WERI-Rb-1 (cell line): Measurements from ENCODE around the gene CCDC18.
A peak's percentile ranks its signal among the peaks of the same experiment; 100 is the strongest.

ENCODE experiments used
- DNase-seq: peaks from one replicate; pipeline ENCODE4 v3.0.0-alpha.2; 2020
- H3K27ac ChIP-seq: fragments of 250-450 bp; sonication (Bioruptor Pico); 2 replicates; pipeline ENCODE4 v1.5.1; 2020; ENCODE audit warnings: mild to moderate bottlenecking, moderate library complexity
- H3K27me3 ChIP-seq: fragments of 250-450 bp; sonication (Bioruptor Pico); 2 replicates; pipeline ENCODE4 v1.5.1; 2021; ENCODE audit warnings: mild to moderate bottlenecking, low read depth, moderate library complexity; ENCODE audit not compliant: insufficient read depth, severe bottlenecking
- H3K36me3 ChIP-seq: fragments of 250-450 bp; sonication (Bioruptor Pico); 2 replicates; pipeline ENCODE4 v1.5.1; 2020; ENCODE audit warnings: mild to moderate bottlenecking, moderate library complexity
- H3K4me3 ChIP-seq: 2 replicates; pipeline ENCODE4 v1.5.1; 2011; ENCODE audit warnings: low read depth, mild to moderate bottlenecking, control low read depth, low read length
- H3K9me3 ChIP-seq: fragments of 250-450 bp; sonication (Bioruptor Pico); 2 replicates; pipeline ENCODE4 v1.5.1; 2021; ENCODE audit warnings: mild to moderate bottlenecking, moderate library complexity; ENCODE audit not compliant: severe bottlenecking
- TF ChIP-seq, protein P1 (sequence below): IDR thresholded peaks from 2 replicates; pipeline ENCODE4 v1.5.1; 2011; ENCODE audit warnings: low read depth, mild to moderate bottlenecking, control low read depth, inconsistent platforms, low read length

Gene CCDC18, protein sequence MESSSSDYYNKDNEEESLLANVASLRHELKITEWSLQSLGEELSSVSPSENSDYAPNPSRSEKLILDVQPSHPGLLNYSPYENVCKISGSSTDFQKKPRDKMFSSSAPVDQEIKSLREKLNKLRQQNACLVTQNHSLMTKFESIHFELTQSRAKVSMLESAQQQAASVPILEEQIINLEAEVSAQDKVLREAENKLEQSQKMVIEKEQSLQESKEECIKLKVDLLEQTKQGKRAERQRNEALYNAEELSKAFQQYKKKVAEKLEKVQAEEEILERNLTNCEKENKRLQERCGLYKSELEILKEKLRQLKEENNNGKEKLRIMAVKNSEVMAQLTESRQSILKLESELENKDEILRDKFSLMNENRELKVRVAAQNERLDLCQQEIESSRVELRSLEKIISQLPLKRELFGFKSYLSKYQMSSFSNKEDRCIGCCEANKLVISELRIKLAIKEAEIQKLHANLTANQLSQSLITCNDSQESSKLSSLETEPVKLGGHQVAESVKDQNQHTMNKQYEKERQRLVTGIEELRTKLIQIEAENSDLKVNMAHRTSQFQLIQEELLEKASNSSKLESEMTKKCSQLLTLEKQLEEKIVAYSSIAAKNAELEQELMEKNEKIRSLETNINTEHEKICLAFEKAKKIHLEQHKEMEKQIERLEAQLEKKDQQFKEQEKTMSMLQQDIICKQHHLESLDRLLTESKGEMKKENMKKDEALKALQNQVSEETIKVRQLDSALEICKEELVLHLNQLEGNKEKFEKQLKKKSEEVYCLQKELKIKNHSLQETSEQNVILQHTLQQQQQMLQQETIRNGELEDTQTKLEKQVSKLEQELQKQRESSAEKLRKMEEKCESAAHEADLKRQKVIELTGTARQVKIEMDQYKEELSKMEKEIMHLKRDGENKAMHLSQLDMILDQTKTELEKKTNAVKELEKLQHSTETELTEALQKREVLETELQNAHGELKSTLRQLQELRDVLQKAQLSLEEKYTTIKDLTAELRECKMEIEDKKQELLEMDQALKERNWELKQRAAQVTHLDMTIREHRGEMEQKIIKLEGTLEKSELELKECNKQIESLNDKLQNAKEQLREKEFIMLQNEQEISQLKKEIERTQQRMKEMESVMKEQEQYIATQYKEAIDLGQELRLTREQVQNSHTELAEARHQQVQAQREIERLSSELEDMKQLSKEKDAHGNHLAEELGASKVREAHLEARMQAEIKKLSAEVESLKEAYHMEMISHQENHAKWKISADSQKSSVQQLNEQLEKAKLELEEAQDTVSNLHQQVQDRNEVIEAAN (N-terminal part only)

DNA sequence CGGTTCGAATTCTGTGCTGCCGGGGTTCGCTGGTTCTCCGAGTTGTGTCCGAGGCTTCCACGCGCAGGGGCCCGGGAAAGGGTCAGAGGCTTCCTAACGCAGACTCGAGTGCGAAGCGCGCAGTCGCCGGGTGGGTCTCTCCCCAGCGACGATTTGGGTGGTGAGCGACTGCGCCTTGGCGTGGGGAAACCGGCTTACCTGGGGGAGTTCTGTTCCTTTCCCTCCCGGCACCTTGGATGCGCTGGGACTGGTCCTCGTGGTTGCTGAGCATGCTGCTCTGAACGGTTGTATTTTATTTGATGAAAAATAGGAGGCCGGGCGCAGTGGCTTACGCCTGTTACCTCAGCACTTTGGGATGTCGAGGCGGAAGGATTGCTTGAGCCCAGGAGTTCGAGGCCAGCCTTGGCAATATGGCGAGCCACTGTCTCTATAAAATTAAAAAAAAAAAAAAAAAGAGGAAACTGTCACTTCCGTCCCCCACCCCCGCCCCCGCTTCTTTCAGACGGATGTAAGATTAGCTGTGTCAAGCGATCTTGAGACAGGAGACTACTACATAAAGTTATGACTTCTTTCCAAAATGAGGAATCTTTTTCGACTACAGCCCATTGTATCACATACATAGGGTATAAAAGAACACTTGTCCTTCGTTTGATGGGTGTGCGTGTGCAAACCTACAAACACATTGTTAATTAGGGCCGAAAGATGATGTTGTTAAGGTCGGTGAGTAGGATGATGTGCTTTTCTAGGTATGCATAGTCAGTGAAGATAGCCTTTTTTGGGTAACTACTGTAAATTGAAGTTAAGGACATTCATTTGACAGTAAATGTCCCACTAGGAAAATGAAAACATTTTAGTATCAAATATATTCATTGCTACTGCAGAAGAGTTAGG lies at the start of gene CCDC18:
Gene CCDC18, plus strand, starts transcription at position 2 of the 891 bp plus-strand sequence. CDS start 2,638 bp downstream, outside the sequence.
- Histone ChIP-seq H3K27ac (peak within 1 kb of the TSS; percentile 93), H3K36me3 (no peaks in the 10 kb centered on the region; the same call in none of the 2 replicates), H3K4me3 (peak within 1 kb of the TSS; percentile 61), H3K9me3 (no peaks in the 10 kb centered on the region), H3K27me3 (no peaks in the 10 kb centered on the region)
- TF ChIP-seq, protein P1, sequence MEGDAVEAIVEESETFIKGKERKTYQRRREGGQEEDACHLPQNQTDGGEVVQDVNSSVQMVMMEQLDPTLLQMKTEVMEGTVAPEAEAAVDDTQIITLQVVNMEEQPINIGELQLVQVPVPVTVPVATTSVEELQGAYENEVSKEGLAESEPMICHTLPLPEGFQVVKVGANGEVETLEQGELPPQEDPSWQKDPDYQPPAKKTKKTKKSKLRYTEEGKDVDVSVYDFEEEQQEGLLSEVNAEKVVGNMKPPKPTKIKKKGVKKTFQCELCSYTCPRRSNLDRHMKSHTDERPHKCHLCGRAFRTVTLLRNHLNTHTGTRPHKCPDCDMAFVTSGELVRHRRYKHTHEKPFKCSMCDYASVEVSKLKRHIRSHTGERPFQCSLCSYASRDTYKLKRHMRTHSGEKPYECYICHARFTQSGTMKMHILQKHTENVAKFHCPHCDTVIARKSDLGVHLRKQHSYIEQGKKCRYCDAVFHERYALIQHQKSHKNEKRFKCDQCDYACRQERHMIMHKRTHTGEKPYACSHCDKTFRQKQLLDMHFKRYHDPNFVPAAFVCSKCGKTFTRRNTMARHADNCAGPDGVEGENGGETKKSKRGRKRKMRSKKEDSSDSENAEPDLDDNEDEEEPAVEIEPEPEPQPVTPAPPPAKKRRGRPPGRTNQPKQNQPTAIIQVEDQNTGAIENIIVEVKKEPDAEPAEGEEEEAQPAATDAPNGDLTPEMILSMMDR, result no peak
- DNase-seq, result no peak

DNA sequence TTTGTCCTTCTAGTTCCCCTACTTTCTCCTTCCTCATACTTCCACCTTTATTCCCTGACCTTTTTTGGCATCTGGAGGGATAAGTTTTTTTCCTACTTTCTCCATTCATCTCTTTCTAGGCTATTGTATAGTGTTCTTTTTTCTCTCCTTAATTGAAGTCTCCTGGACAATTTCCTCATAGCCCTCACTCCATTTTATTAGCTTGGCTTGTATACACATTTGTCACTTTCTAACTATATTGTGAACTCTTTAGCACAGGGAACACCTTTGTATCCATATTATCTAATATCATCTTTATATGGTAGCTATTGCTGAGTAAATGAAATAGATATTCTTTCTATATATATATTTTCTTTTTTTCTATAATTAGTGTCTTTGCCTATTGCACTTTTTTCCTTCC lies 47.9 kb upstream of the CCDC18 start:
- Histone ChIP-seq H3K27me3 (no peaks in the 10 kb centered on the region), H3K27ac (no peak overlapping the region), H3K4me3 (no peak overlapping the region), H3K9me3 (no peaks in the 10 kb centered on the region), H3K36me3 (peaks cover 73% of the 10 kb centered on the region)
- TF ChIP-seq, protein P1, result no peak
- DNase-seq, result no peak

DNA sequence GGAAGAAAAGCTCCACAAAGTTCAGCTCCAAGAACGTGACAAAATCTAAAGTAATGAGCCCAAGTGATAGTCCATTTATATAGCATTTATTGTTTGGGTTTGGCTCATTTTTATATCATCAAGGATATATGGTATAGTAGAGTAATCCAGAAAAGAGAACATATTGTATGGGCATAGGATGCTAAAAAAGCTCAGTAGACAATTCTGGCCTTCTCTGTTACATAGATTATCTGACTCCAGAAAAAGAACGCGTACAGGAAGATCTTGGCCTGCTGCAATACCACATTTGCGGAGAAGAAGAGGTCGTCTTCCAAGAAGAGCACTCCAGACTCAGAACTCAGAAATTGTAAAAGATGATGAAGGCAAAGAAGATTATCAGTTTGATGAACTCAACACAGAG lies 44.1 kb upstream of the CCDC18 start:
- Histone ChIP-seq H3K27me3 (no peaks in the 10 kb centered on the region), H3K4me3 (no peak overlapping the region), H3K27ac (no peak overlapping the region), H3K9me3 (no peaks in the 10 kb centered on the region), H3K36me3 (peaks cover 67% of the 10 kb centered on the region)
- DNase-seq, result no peak
- TF ChIP-seq, protein P1, result no peak

DNA sequence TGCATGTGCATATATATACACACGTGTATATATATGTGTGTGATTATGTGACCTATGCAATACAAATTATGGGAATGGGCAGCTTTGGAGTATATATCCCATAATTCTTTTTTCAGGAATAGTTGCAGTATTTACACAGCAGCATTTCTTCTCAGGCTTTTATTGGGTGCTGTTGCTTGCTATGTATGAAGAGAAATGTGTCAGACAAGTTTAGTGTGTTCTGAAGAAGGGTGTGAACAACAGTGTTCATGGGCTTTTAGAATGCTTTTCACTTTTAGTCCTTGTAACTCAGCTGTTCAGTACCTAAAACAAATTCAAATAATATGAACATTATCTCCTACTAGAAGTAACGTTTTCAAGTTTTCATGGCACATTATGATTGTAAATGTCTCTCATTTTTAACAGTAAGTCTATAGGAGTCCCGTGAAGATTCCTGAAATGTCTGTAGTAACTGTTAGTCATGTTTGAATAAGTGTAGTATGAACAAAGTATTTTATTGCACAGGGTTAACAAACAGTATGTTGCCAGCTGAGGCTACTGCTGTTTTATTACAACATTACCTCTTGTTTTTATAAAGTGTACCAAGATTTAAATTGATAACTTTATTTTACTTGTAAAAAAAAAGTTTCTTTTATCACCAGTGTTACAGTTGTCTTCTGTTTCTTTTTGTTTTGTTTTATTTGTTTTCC lies 42.8 kb upstream of the CCDC18 start:
- Histone ChIP-seq H3K9me3 (no peaks in the 10 kb centered on the region), H3K36me3 (peaks cover 66% of the 10 kb centered on the region), H3K27ac (no peak overlapping the region), H3K27me3 (no peaks in the 10 kb centered on the region), H3K4me3 (no peak overlapping the region)
- TF ChIP-seq, protein P1, result no peak
- no peak for DNase-seq
